IMR-90 (cell line): ENCODE results near the gene TFAP2E. TPM values are rescaled to one million over a fixed set of nuclear protein-coding genes. Genes with fewer than 3 reads are reported as not detected.

Source experiments
- ATAC-seq: fragments of 200-7000 bp; cut with Tn5 transposase; 2 replicates; pipeline ENCODE4 v1.9.1; 2020; ENCODE audit warnings: low read depth, mild to moderate bottlenecking, moderate library complexity
- BruUV-seq: library from RNA; stranded (reverse); fragments of 400-500 nt; replicated peaks from 2 replicates; lab custom pipeline; 2021; lab: Mats Ljungman, UMichigan
- CTCF ChIA-PET: fragments of 300-600 bp; formaldehyde crosslinking; extraction: SDS; loops from one replicate; lab custom pipeline; 2021; ENCODE audit warnings: antibody characterized with exemption; lab: Yijun Ruan, JAX
- POLR2A ChIA-PET: fragments of 300-600 bp; sonication (Branson Sonifier 250); formaldehyde crosslinking; loops from one replicate; lab custom pipeline; 2022; ENCODE audit warnings: antibody characterized with exemption; ENCODE audit not compliant: unreplicated experiment; lab: Charles Lee
- DNase-seq: peaks from one replicate; pipeline ENCODE4 v3.0.0; 2013
- H2AFZ ChIP-seq: replicated peaks from 2 replicates; pipeline ENCODE3; 2013; ENCODE audit warnings: low read length, mild to moderate bottlenecking; ENCODE audit not compliant: poor library complexity
- H2AK5ac ChIP-seq: 2 replicates; pipeline ENCODE4 v1.6.1; 2013; ENCODE audit warnings: low read depth, low read length, inconsistent platforms
- H2AK9ac ChIP-seq: replicated peaks from 2 replicates; pipeline ENCODE3; 2013; ENCODE audit warnings: mild to moderate bottlenecking, low read depth, low read length, moderate library complexity; ENCODE audit not compliant: poor library complexity
- H2BK120ac ChIP-seq: 2 replicates; pipeline ENCODE4 v1.6.1; 2013; ENCODE audit warnings: low read depth, low read length, inconsistent platforms
- H2BK15ac ChIP-seq: 3 replicates; pipeline ENCODE4 v1.6.1; 2013; ENCODE audit warnings: low read depth, low read length, inconsistent platforms
- H2BK20ac ChIP-seq: 2 replicates; pipeline ENCODE4 v1.6.1; 2013; ENCODE audit warnings: low read depth, mild to moderate bottlenecking, inconsistent platforms, low read length, moderate library complexity
- H2BK5ac ChIP-seq: 2 replicates; pipeline ENCODE4 v1.6.1; 2013; ENCODE audit warnings: mild to moderate bottlenecking, low read depth, low read length, inconsistent platforms; ENCODE audit not compliant: poor library complexity, severe bottlenecking
- H3K14ac ChIP-seq: replicated peaks from 2 replicates; pipeline ENCODE4 v1.6.1; 2013; ENCODE audit warnings: low read depth, low read length, inconsistent platforms
- H3K18ac ChIP-seq: 2 replicates; pipeline ENCODE4 v1.6.1; 2013; ENCODE audit warnings: low read depth, low read length, control low read depth
- H3K23ac ChIP-seq: 2 replicates; pipeline ENCODE4 v1.6.1; 2013; ENCODE audit warnings: low read depth, low read length, inconsistent platforms
- H3K27ac ChIP-seq: 2 replicates; pipeline ENCODE4 v1.5.1; 2013; ENCODE audit warnings: mild to moderate bottlenecking, control low read depth, low read length; ENCODE audit not compliant: insufficient read depth
- H3K27me3 ChIP-seq: 2 replicates; pipeline ENCODE4 v1.6.1; 2013; ENCODE audit warnings: low read length; ENCODE audit not compliant: control insufficient read depth, insufficient read depth
- H3K36me3 ChIP-seq: 2 replicates; pipeline ENCODE4 v1.6.1; 2013; ENCODE audit warnings: low read length, mixed read lengths; ENCODE audit not compliant: control insufficient read depth, insufficient read depth
- H3K4ac ChIP-seq: 2 replicates; pipeline ENCODE4 v1.6.1; 2013; ENCODE audit warnings: low read depth, low read length, inconsistent platforms
- H3K4me1 ChIP-seq: 2 replicates; pipeline ENCODE4 v1.6.1; 2013; ENCODE audit warnings: low read length, mixed read lengths; ENCODE audit not compliant: control insufficient read depth, insufficient read depth
- H3K4me2 ChIP-seq: 2 replicates; pipeline ENCODE4 v1.6.1; 2013; ENCODE audit warnings: low read depth, mild to moderate bottlenecking, control low read depth, low read length, moderate library complexity
- H3K4me3 ChIP-seq: 2 replicates; pipeline ENCODE4 v1.5.1; 2013; ENCODE audit warnings: low read depth, mild to moderate bottlenecking, control low read depth, low read length, moderate library complexity; ENCODE audit not compliant: insufficient read depth
- H3K56ac ChIP-seq: 2 replicates; pipeline ENCODE4 v1.6.1; 2013; ENCODE audit warnings: low read length, inconsistent platforms; ENCODE audit not compliant: insufficient read depth; ENCODE audit errors: extremely low read depth
- H3K79me1 ChIP-seq, 2 experiments: 2 replicates each; pipeline ENCODE4 v1.6.1; 2013; ENCODE audit warnings: low read length in 2 of 2, inconsistent platforms in 1 of 2, low read depth in 1 of 2
- H3K9ac ChIP-seq: 2 replicates; pipeline ENCODE4 v1.6.1; 2013; ENCODE audit warnings: low read depth, low read length, control low read depth
- H3K9me1 ChIP-seq: 2 replicates; pipeline ENCODE4 v1.6.1; 2013; ENCODE audit warnings: low read length, inconsistent platforms; ENCODE audit not compliant: insufficient read depth
- H3K9me3 ChIP-seq: 2 replicates; pipeline ENCODE4 v1.6.1; 2013; ENCODE audit warnings: low read length; ENCODE audit not compliant: control insufficient read depth, insufficient read depth
- H4K20me1 ChIP-seq: 2 replicates; pipeline ENCODE4 v1.6.1; 2013; ENCODE audit warnings: low read length, inconsistent platforms; ENCODE audit not compliant: insufficient read depth
- H4K5ac ChIP-seq: 2 replicates; pipeline ENCODE4 v1.6.1; 2013; ENCODE audit warnings: mild to moderate bottlenecking, low read depth, low read length, control low read depth
- H4K8ac ChIP-seq, 2 experiments: 2 replicates each; pipeline ENCODE4 v1.6.1; 2013; ENCODE audit warnings: low read depth in 2 of 2, low read length in 2 of 2, control low read depth in 1 of 2, inconsistent platforms in 1 of 2
- H4K91ac ChIP-seq: 2 replicates; pipeline ENCODE4 v1.6.1; 2013; ENCODE audit warnings: low read depth, low read length, inconsistent platforms; ENCODE audit not compliant: insufficient read depth
- CEBPB ChIP-seq: IDR thresholded peaks from 2 replicates; pipeline ENCODE4 v1.6.1; 2012; ENCODE audit warnings: low read depth, low read length, improper control_type of control experiment
- CHD1 ChIP-seq: IDR thresholded peaks from 2 replicates; pipeline ENCODE4 v1.6.1; 2012; ENCODE audit warnings: low read depth, low read length, improper control_type of control experiment
- CTCF ChIP-seq: conservative IDR thresholded peaks from 2 replicates; pipeline ENCODE4 v1.5.1; 2012; ENCODE audit warnings: mild to moderate bottlenecking, low read depth, low read length, improper control_type of control experiment
- ELK1 ChIP-seq: fragments of 150-350 bp; IDR thresholded peaks from 2 replicates; pipeline ENCODE4 v1.6.1; 2016; ENCODE audit warnings: low read depth, mild to moderate bottlenecking, low read length, moderate library complexity, borderline replicate concordance
- FOS ChIP-seq: fragments of 150-350 bp; IDR thresholded peaks from 2 replicates; pipeline ENCODE4 v1.6.1; 2016; ENCODE audit warnings: low read depth, low read length
- MAFK ChIP-seq: IDR thresholded peaks from 2 replicates; pipeline ENCODE4 v1.6.1; 2012; ENCODE audit warnings: low read depth, low read length, improper control_type of control experiment
- MAZ ChIP-seq: IDR thresholded peaks from 2 replicates; pipeline ENCODE4 v1.6.1; 2012; ENCODE audit warnings: low read depth, mild to moderate bottlenecking, low read length, improper control_type of control experiment, moderate library complexity, borderline replicate concordance
- NFE2L2 ChIP-seq: fragments of 150-350 bp; IDR thresholded peaks from 2 replicates; pipeline ENCODE4 v1.6.1; 2016; ENCODE audit warnings: low read depth, mild to moderate bottlenecking, low read length
- POLR2A ChIP-seq: IDR thresholded peaks from 2 replicates; pipeline ENCODE4 v1.6.1; 2012; ENCODE audit warnings: mild to moderate bottlenecking, low read depth, low read length
- RAD21 ChIP-seq: IDR thresholded peaks from 2 replicates; pipeline ENCODE4 v1.6.1; 2012; ENCODE audit warnings: low read length, improper control_type of control experiment
- WGBS, 2 experiments: methylation state at CpG; one replicate each; pipeline versions ENCODE4 v1.1.5 to v1.1.7; 2013; ENCODE audit warnings: missing lambda C conversion rate in 2 of 2; ENCODE audit not compliant: insufficient read length in 1 of 2; ENCODE audit errors: extremely low coverage in 2 of 2; 5-methylcytosine and 5-hydroxymethylcytosine counted together
- dilution Hi-C: fragments of 300-500 bp; cut with HindIII; formaldehyde crosslinking; loops from one replicate; pipeline ENCODE4 v1.14.3; 2018; ENCODE audit warnings: low sequenced_read_pairs; ENCODE audit not compliant: unreplicated experiment
- in situ Hi-C: fragments of 300-500 bp; cut with MboI; formaldehyde crosslinking; loops from 3 replicates; pipeline ENCODE4 v1.14.3; 2019; ENCODE audit warnings: low sequenced_read_pairs, inconsistent platforms, mixed read lengths
- intact Hi-C: fragments of 100-400 bp; cut with micrococcal nuclease; formaldehyde crosslinking; loops from 2 replicates; pipeline ENCODE4 v1.10.0; 2022
- polyA plus RNA-seq, 3 experiments: library from polyadenylated mRNA; depleted of rRNA; stranded (reverse); fragments of >200 nt; gene quantifications; 2 replicates each; pipeline ENCODE4 v1.2.3, GENCODE V29; 2012; ENCODE audit warnings: low replicate concordance in 1 of 3
- total RNA-seq: library from RNA; depleted of rRNA; stranded (reverse); fragments of >200 nt; gene quantifications from 2 replicates; pipeline ENCODE4 v1.2.3, GENCODE V29; 2012

TFAP2E gene
- total and polyA plus RNA-seq, 2 of the 4 experiments (the other 2 are of a cell fraction), result under 0.01 to 0.19 TPM

- Histone ChIP-seq H2BK15ac (no peak overlapping the region), H3K27ac (no peak overlapping the region), H2BK5ac (no peak overlapping the region), H4K5ac (no peak overlapping the region), H2BK120ac (no peak overlapping the region), H2AK9ac (no peak overlapping the region), H3K36me3 (peaks cover 15% of the 10 kb centered on the region), H3K4me1 (no peaks in the 10 kb centered on the region), H3K9me1 (peaks cover 10% of the 10 kb centered on the region), H2BK20ac (no peak overlapping the region), H3K9ac (no peak overlapping the region), H2AK5ac (no peak overlapping the region), H3K9me3 (no peaks in the 10 kb centered on the region), H3K4me2 (no peak overlapping the region), H4K91ac (no peak overlapping the region), H3K14ac (no peak overlapping the region), H3K23ac (no peak overlapping the region), H3K56ac (no peak overlapping the region), H3K4me3 (no peak overlapping the region), H3K79me1 (peaks cover 0 to 3% of the 10 kb centered on the region in 2 experiments; a peak in 1 of 4 replicates), H2AFZ (no peak overlapping the region), H4K8ac (no peak overlapping the region), H3K27me3 (no peaks in the 10 kb centered on the region), H3K4ac (no peak overlapping the region), H3K18ac (no peak overlapping the region), H4K20me1 (no peaks in the 10 kb centered on the region; the same call in 1 of the 2 replicates)
- TF ChIP-seq ELK1 (no peak), RAD21 (no peak), CTCF (no peak), POLR2A (no peak), NFE2L2 (no peak), CHD1 (no peak), MAFK (no peak), MAZ (no peak), FOS (no peak), CEBPB (no peak)
- no TSS peak for BruUV-seq
- in situ Hi-C loops (no loop called here), dilution Hi-C loops (no loop called here), intact Hi-C loops (no loop called here)
- ChIA-PET CTCF (no interaction called here), POLR2A (no interaction called here)
- no CpG with 5 or more reads among the region's 5 CpGs for WGBS, 2 experiments
- ATAC-seq (no peak), DNase-seq (no peak)
Observed at GRCh38 chr1:35597870-35598269, 24.8 kb downstream of the TFAP2E start.
